ENCODE results near the gene SNX4. TPM values are rescaled to one million over a fixed set of nuclear protein-coding genes. Genes with fewer than 3 reads are reported as not detected.

The SNX4 gene
- polyA plus RNA-seq, 1 of the 3 experiments (the other 2 are of a cell fraction): 5.1 TPM

- Histone ChIP-seq H3K9ac (no peak overlapping the region), H3F3A (replicated peaks; ENCODE audit: insufficient read depth) (peaks cover 29% of the 10 kb centered on the region), H3K9me2 (no peaks in the 10 kb centered on the region), H3K79me2 (ENCODE audit: insufficient read depth) (no peaks in the 10 kb centered on the region), H3K4me1 (ENCODE audit: control insufficient read depth in 1 of 2, insufficient read depth in 2 of 2, low read depth in 1 of 2, low read length in 1 of 2) (no peaks in the 10 kb centered on the region; a peak in 1 of 4 replicates), H3K27me3 (ENCODE audit: insufficient read depth) (no peaks in the 10 kb centered on the region), H4K20me1 (ENCODE audit: insufficient read depth) (peaks cover 4% of the 10 kb centered on the region; the same call in 1 of the 2 replicates), H3K36me3 (replicated peaks in 1 of 2; ENCODE audit: control insufficient read depth in 1 of 2, insufficient read depth in 2 of 2, low read length in 1 of 2) (peaks cover 0 to 22% of the 10 kb centered on the region in 2 experiments), H3K9me3 (peaks cover 12% of the 10 kb centered on the region; the same call in 1 of the 2 replicates), H3K4me3 (ENCODE audit: low read depth in 2 of 2, low read length in 1 of 2) (no peak overlapping the region), H2AFZ (ENCODE audit: low read depth) (no peak overlapping the region), H3K4me2 (no peak overlapping the region), H3K27ac (ENCODE audit: low read depth in 2 of 2, low read length in 1 of 2) (no peak overlapping the region)
- TF ChIP-seq MXI1 (IDR thresholded peaks at IDR 0.05; ENCODE audit: low read depth, low read length) (no peak), TAF1 (IDR thresholded peaks at IDR 0.05; ENCODE audit: borderline replicate concordance, low read depth, low read length) (no peak), PBX3 (IDR thresholded peaks at IDR 0.05) (no peak), GABPA (IDR thresholded peaks at IDR 0.05; ENCODE audit: low read depth) (no peak), RCOR1 (IDR thresholded peaks at IDR 0.05; ENCODE audit: low read length) (no peak)
- POLR2A ChIA-PET: interaction anchor here (1.1 kb wide), 1 partner anchor 29 kb away, joined by 3 read pairs; no protein-coding TSS in a partner anchor
- CTCF ChIA-PET: interaction anchor here (1.4 to 7.6 kb wide), 9 partner anchors 13 to 680 kb away, joined by 3 to 93 read pairs (median 5); no protein-coding TSS in a partner anchor
- WGBS (ENCODE audit: low lambda C conversion rate): 87% methylated on average over 2 of the region's 2 CpGs
- no peak for DNase-seq
Observed at GRCh38 chr3:125440970-125441369, 79.0 kb downstream of the SNX4 start.

- peaks cover 0 to 19% of the 10 kb centered on the region in 2 experiments for H3K36me3 ChIP-seq (replicated peaks in 1 of 2; ENCODE audit: control insufficient read depth in 1 of 2, insufficient read depth in 2 of 2, low read length in 1 of 2)
- ChIA-PET CTCF (interaction anchor here (1.4 to 7.6 kb wide), 9 partner anchors 12 to 680 kb away, joined by 3 to 93 read pairs (median 5); no protein-coding TSS in a partner anchor), POLR2A (interaction anchor here (0.5 kb wide), 1 partner anchor 141 kb away, joined by 3 read pairs; no protein-coding TSS in a partner anchor)
- H3K79me2 ChIP-seq (ENCODE audit: insufficient read depth): no peaks in the 10 kb centered on the region
- no peak overlapping the region for H2AFZ ChIP-seq (ENCODE audit: low read depth)
- H3K27ac ChIP-seq (ENCODE audit: low read depth in 2 of 2, low read length in 1 of 2): no peak overlapping the region
- H3K4me1 ChIP-seq (ENCODE audit: control insufficient read depth in 1 of 2, insufficient read depth in 2 of 2, low read depth in 1 of 2, low read length in 1 of 2): no peaks in the 10 kb centered on the region; a peak in 1 of 4 replicates
- H3K4me2 ChIP-seq: no peak overlapping the region
- no peaks in the 10 kb centered on the region for H3K9me2 ChIP-seq
- no peak for DNase-seq
- peaks cover 12% of the 10 kb centered on the region; the same call in 1 of the 2 replicates for H3K9me3 ChIP-seq
- 83% methylated on average over 2 of the region's 3 CpGs for WGBS (ENCODE audit: low lambda C conversion rate)
- no peak overlapping the region for H3K4me3 ChIP-seq (ENCODE audit: low read depth in 2 of 2, low read length in 1 of 2)
- H3K9ac ChIP-seq: no peak overlapping the region
- H3F3A ChIP-seq (replicated peaks; ENCODE audit: insufficient read depth): peaks cover 29% of the 10 kb centered on the region
- H3K27me3 ChIP-seq (ENCODE audit: insufficient read depth): no peaks in the 10 kb centered on the region
- TF ChIP-seq RXRA (IDR thresholded peaks at IDR 0.05; ENCODE audit: borderline replicate concordance, low read depth) (no peak), USF1 (IDR thresholded peaks at IDR 0.05; ENCODE audit: borderline replicate concordance, low read depth) (no peak), TCF12 (IDR thresholded peaks at IDR 0.05) (no peak), RFX5 (IDR thresholded peaks at IDR 0.05; ENCODE audit: low read length) (no peak), SIN3A (IDR thresholded peaks at IDR 0.05; ENCODE audit: borderline replicate concordance, low read depth, low read length) (no peak), CHD2 (IDR thresholded peaks at IDR 0.05; ENCODE audit: low read length, partially characterized antibody) (no peak), IRF3 (IDR thresholded peaks at IDR 0.05; ENCODE audit: low read depth, low read length) (no peak), GABPA (IDR thresholded peaks at IDR 0.05; ENCODE audit: low read depth) (no peak), REST (IDR thresholded peaks at IDR 0.05; ENCODE audit: low read depth, low read length) (no peak), JUND (IDR thresholded peaks at IDR 0.05) (no peak), RAD21 (IDR thresholded peaks at IDR 0.05; ENCODE audit: low read length) (no peak), ZBTB33 (IDR thresholded peaks at IDR 0.05; ENCODE audit: borderline replicate concordance, low read depth) (no peak)
- H4K20me1 ChIP-seq (ENCODE audit: insufficient read depth): peaks cover 4% of the 10 kb centered on the region; the same call in 1 of the 2 replicates
Observed at GRCh38 chr3:125440559-125440955, 79.4 kb downstream of the SNX4 start.

All from SK-N-SH (cell line).